ENCODE measurements around the gene GTF2I. TPM values are rescaled to one million over a fixed set of nuclear protein-coding genes. Genes with fewer than 3 reads are reported as not detected.
"Not testable (repeated sequence)": the region's sequence is repeated elsewhere in the genome, so short reads cannot be mapped to it uniquely, and the experiment has no call there.

Gene GTF2I
- total RNA-seq, 1 donor from 2014 or later, result 106 TPM

- not testable (repeated sequence) for DNase-seq (ENCODE audit: low spot score)
Observed at GRCh38 chr7:74773760-74774750, 116.5 kb downstream of the GTF2I start, which contains the start of gene NCF1. TSS of gene NCF1 (plus strand) at chr7:74774011. CDS start at chr7:74774032, 21 bp downstream.

GRCh38 chr7:74775111-74775510 lies 117.6 kb downstream of the GTF2I start:
- not testable (repeated sequence) for DNase-seq (ENCODE audit: low spot score)

- DNase-seq (ENCODE audit: low spot score), result not testable (repeated sequence)
Observed at GRCh38 chr7:74779053-74779452, 121.5 kb downstream of the GTF2I start.

- not testable (repeated sequence) for DNase-seq (ENCODE audit: low spot score)
Observed at GRCh38 chr7:74781746-74782145, 124.2 kb downstream of the GTF2I start.

GRCh38 chr7:74783595-74783994 lies 126.1 kb downstream of the GTF2I start:
- DNase-seq (ENCODE audit: low spot score), result not testable (repeated sequence)

- peak; percentile 91 for DNase-seq (ENCODE audit: low spot score)
Observed at GRCh38 chr7:74788369-74789150, 131.0 kb downstream of the GTF2I start.

- not testable (repeated sequence) for DNase-seq (ENCODE audit: low spot score)
Observed at GRCh38 chr7:74789200-74789736, 131.8 kb downstream of the GTF2I start.

- DNase-seq (ENCODE audit: low spot score), result not testable (repeated sequence)
Observed at GRCh38 chr7:74797848-74798622, 140.5 kb downstream of the GTF2I start.

- DNase-seq (ENCODE audit: low spot score), result not testable (repeated sequence)
Observed at GRCh38 chr7:74798644-74799043, 141.1 kb downstream of the GTF2I start.

Other genes starting within 250 kb of the GTF2I start
- 8.9 TPM for gene GTF2IRD1, start 203.8 kb upstream of the GTF2I start, total RNA-seq (ENCODE audit: insufficient read depth, low replicate concordance)
- not detected for gene NCF1, start 116.3 kb downstream of the GTF2I start, total RNA-seq (ENCODE audit: insufficient read depth, low replicate concordance)
- gene GTF2IRD2, start 193.9 kb downstream of the GTF2I start, total RNA-seq (ENCODE audit: insufficient read depth, low replicate concordance), result 39.2 TPM